ENCODE measurements around the gene SRGAP2B. TPM values are rescaled to one million over a fixed set of nuclear protein-coding genes. Genes with fewer than 3 reads are reported as not detected.
"Not testable (repeated sequence)": the region's sequence is repeated elsewhere in the genome, so short reads cannot be mapped to it uniquely, and the experiment has no call there.

SRGAP2B gene
- total RNA-seq, 1 experiment from 2014 or later = 37.8 TPM

DNA sequence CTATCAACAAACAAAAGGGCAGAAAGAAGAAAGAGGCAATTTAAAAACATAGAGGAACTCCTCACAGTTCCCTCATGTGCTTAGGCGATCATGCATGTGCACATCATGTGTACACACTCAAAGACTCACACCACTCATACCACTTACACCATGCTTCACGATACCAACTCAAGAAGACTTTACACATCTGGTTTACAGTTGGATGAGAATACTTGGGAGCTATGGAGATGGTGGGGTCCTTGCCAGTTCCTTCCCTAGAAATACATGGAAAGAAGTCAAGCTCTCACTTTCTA lies 96.2 kb downstream of the SRGAP2B start:
- DNase-seq (ENCODE audit: low read depth) = not testable (repeated sequence)

DNA sequence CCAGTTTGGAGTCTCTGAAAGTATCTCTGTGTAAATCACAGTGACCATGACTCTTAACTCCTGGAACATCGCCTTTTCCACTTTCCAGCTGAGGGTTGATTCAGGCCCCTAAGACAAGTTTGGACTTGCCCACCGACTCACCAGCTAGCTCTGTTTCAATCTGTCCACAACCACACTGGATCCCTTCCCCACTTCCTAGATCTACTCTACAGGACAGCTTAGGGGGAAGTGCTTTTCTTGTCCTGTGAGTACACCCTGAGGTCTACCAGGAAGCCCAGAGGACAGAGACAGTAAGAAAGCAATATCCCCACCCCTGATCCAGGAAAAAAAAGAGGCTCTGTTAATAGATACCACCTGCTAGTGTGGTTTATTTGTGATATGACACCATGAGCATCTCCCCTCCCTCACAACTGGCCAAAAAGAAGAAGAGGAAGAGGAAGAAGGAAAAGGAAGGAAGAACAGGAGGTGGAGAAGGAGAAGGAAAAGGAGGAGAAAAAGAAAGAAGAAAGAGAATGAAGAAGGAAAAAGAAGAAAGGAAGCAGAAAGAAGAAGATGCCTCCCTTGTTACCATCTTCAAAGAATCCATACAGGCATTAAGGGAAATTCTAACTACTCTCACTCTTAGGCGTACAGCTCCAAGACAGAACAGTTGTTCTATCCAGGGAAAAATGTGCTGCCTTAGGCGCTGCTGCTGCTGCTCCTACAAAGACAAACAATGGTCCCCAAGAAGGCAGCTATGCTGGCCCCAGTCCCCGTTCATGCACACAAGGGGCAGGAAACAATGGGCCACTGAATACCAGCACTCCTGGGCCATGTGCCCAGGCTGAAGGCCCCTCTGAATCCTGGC lies 96.8 kb downstream of the SRGAP2B start:
- DNase-seq (ENCODE audit: low read depth) = not testable (repeated sequence)

DNA sequence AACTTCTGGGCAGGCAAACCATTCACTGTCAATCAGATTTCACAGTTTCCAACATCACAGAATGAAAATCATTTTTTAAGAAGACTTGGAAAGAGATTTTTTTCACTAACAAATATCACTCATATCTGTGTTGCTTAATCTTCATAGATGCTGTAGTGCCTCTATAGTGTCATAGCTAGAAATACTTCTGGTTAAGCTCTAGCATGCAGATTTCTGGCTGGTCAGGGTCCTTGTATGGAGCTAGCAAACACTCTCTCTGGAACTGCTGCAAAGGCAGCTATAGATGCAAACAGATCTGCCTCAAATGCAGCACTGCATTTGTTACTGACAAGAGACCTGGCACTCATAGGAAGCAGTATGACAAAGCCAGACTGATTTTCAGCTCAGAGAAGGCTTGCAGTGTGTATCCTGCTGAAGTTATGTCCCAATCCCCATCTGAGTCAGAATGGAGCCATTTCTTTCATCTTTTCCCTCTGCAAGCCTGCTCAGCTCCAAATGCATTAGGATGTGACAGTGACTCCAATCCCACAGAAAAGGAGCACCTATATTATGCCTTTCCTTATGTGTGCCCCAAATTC lies 99.2 kb downstream of the SRGAP2B start:
- peak; percentile 69 for DNase-seq (ENCODE audit: low read depth)

DNA sequence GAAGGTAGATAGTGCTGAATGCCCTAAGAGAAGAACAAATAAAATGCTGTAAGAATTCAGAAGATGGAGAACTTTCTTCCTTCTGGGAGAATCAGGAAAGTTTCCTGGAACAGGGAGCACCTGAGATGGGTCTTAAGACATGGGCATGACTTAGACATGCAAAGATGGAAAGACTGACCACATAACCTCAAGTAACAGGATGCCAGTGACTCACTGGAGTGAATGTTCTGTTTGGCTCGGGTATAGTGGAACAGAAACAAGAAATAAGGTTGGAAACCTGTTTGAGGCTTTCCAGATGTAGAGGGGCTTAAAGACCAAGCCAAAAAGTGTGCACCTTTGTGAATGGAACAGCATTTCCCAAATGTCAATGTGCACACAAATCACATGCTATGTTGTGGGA lies 102.2 kb downstream of the SRGAP2B start:
- peak; percentile 85 for DNase-seq (ENCODE audit: low read depth)

DNA sequence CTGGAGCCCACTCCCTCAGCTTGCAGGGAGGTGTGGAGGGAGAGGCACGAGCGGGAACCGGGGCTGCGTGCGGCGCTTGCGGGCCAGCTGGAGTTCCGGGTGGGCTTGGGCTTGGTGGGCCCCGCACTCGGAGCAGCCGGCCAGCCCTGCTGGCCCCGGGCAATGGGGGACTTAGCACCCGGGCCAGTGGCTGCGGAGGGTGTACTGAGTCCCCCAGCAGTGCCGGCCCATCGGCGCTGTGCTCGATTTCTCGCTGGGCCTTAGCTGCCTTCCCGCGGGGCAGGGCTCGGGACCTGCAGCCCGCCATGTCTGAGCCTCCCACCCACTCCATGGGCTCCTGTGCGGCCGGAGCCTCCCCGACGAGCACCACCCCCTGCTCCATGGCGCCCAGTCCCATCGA lies 104.5 kb downstream of the SRGAP2B start:
- DNase-seq (ENCODE audit: low read depth) = not testable (repeated sequence)

DNA sequence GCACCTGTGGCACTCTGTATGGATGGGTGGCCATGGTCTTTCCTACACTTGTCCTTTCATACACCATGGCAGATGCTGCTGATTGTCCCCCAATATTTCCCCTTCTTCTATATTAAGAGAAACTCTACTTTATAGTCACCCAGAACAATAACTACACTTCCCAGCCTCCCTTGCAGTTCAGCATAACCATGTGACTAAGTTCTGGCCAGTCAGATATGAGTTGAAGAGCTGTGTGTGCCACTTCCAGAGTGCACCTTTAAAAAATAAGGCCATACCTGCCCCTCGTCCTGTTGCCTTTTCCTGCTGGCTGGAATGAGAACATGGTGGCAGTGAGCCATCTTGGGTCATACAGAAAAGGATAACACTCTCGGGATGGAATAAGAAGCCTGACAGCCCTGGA lies 108.0 kb downstream of the SRGAP2B start:
- not testable (repeated sequence) for DNase-seq (ENCODE audit: low read depth)

DNA sequence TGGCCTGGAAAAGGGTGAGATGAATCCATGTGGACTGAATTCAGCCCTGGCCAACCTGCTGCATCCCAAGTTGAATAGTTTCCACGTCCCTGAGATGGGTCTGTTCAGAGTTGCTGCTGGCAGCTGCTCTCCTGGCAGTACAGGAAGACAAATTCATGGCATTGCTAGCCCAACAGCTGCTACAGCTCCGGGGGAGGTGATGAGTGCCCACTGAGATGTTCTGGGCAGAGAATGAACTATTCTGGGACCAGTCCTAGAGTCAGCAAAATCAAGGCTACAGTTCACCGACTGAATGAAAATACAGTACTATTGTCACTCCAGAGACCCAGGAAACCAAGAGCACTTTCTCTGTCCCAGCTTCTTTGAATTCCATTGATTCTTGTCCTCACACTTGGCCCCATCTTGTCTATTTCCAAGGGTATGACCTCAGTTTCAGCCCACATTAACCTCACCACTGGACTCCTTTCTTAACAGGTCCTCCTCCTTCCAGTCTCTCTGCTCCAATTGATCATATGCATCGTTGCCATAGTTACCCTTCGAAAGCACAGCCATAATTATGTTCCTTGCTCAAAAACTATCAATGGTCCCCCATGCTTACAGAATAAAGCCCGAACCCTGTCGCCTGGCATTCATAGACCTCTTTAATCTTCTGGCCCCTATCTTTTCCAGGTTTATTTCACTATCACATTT lies 108.8 kb downstream of the SRGAP2B start:
- DNase-seq (ENCODE audit: low read depth) = not testable (repeated sequence)

DNA sequence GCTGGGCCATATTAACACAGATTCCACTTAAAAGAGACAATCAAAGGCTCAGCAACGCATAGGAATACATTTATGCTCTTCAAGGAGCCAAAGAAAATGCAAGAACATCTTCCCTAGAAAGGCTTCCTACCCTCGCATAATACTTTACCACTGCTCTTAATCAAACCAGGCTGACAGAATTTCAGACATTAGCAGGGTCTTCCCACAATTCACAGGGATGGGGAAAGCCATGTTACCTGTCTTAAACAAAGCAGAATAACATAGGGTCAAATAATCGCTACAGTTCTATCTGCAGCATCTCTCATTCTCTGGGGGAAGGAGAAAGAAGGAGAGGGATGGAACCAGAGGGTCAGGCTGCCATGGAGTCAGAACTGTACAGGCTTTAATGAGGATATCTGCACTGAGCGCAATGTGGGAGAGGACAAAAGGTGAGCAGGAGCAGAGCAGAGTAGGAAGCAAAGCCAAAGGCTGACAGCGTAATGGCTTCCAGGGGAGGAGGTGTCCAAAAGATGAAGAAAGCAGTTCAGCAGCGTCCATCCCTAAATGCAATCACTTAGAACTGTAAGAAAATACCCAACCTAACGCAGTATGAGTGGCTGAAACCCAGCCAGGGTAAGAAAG lies 109.5 kb downstream of the SRGAP2B start:
- DNase-seq (ENCODE audit: low read depth) = not testable (repeated sequence)

DNA sequence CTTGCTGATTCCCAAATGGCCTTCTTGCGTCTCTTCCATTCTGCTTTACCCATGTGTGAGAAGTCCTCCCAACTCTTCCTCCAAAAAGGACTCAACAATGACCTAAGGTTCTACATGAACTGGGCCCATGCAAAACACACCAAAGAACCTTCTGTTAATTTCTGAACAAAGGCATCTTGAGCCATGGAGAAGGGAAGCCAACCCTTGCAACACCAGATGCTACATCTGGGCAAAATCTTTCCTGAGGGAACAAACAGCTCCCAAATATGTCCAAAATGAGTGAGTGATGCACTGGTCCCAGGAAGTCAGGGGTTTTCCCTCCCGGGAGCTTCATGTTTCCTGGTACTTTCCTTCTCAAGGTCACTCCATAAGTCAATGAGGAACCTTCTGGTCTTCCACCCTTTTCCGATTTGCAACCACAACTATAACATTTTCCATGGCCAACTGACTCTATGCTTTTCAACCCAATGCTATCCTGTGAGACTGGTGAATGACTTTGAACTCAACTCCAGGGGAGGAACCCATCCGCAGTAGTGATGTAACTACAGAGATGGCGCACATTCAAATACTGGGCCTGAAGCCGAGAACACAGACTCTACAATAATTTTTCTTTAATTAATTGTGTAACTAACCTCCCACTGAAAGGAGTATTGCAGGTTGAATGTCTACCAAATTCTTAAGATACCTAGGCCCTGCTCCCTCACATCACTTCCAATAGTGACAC lies 112.2 kb downstream of the SRGAP2B start:
- DNase-seq (ENCODE audit: low read depth) = not testable (repeated sequence)

DNA sequence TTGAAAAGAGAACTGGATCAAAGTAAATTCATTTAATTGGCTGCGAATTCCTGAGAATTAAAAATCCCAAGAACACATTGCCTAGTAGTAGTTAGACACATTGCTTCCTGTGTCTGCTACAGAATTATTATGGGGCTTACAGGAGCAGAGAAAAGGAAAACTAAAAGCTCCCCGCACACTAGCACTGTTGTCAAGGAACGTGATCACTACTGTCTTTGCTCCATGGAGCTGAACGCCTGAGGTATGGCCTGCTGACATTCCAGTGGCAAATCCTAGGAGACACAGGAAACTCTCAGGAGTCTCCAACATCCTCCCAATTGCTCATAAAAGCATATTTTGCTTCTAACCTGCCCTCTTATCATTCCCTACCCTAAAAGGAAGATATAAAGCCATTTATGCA lies 114.0 kb downstream of the SRGAP2B start:
- DNase-seq (ENCODE audit: low read depth) = not testable (repeated sequence)

DNA sequence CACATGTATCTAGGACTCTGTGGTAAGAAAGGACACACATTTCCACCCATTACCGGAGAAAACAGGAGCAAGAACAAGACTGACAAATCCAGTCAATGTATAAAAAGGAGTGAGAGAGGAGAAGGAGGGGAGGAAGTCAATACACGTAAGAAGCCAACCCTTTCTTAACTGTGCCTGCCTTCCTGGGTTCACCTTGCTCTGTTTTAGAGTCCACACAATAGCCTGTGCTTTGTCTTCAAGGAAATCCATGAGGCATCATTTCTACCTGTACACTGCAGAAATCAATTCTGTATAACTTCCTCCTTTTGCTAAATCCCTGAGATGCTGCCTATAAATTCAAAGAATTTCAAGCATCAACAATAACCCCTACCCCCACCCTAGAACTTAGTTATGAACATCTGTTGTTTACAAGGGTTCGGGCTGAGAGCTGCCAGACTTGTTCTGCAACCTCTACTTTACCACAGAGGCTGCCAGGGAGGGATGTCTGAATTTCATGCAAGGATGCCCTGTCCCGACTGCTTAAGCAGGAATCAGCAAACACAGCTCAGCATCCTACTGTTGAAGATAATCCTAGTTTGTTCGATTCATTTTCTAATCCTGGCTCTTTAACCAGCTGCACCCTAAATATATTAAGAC lies 115.0 kb downstream of the SRGAP2B start:
- not testable (repeated sequence) for DNase-seq (ENCODE audit: low read depth)

DNA sequence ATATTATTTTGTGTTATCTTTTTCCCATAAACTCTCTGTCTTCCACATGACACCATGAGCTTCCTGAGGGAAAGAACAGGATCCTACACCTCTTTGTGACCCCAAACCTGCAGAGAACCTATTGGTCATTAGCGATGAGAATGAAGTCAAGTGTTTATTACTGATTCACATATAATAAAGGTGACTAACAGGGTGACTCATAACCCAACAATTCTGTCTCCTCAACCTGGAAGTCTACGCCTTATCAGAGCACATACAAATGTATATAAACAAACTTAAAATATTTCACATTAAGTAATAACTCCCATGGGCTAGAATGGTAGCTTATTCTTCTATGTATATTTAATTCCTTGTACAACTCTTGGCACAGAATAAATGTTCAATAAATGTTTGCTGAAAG lies 117.3 kb downstream of the SRGAP2B start:
- not testable (repeated sequence) for DNase-seq (ENCODE audit: low read depth)

DNA sequence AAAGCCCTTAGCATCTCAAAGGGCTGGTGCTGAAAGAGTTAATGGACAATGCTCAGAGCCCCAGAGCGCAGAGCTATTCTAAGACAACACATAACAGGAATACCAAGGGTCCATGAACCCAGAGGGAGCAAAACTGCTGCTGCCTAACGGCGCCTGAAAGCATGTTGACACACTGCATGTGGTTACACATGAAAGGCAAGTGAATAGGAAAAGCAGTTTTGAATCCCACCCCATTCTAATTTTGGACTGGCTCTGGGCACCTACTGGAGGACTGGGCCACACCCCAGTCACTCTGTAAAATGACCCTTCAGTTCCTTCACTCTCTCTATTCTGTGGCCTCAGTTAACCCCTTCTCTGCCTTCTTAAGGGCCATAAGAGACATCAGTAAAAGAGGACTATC lies 123.2 kb downstream of the SRGAP2B start:
- not testable (repeated sequence) for DNase-seq (ENCODE audit: low read depth)

DNA sequence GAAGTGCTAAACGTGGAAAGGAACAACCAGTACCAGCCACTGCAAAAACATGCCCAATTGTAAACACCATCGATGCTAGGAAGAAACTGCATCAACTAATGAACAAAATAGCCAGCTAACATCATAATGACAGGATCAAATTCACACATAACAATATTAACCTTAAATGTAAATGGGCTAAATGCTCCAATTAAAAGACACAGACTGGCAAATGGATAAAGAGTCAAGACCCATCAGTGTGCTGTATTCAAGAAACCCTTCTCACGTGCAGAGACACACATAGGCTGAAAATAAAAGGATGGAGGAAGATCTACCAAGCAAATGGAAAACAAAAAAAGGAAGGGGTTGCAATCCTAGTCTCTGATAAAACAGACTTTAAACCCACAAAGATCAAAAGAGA lies 128.6 kb downstream of the SRGAP2B start:
- DNase-seq (ENCODE audit: low read depth) = not testable (repeated sequence)

DNA sequence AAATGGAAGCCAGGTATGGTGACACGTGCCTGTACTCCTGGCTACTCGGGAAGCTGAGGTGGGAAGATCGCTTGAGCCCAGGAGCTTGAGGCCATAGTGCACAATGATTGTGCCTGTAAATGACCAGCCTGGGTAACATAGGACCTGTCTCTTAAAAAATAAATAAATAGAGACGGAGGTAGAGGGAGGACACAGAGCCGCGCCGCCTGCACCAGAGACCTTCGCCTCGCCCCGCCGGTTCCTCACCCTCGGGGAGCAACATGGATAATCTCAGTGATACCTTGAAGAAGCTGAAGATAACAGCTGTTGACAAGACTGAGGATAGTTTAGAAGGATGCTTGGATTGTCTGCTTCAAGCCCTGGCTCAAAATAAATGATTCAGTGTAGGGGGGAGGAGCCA lies 130.4 kb downstream of the SRGAP2B start:
- not testable (repeated sequence) for DNase-seq (ENCODE audit: low read depth)

DNA sequence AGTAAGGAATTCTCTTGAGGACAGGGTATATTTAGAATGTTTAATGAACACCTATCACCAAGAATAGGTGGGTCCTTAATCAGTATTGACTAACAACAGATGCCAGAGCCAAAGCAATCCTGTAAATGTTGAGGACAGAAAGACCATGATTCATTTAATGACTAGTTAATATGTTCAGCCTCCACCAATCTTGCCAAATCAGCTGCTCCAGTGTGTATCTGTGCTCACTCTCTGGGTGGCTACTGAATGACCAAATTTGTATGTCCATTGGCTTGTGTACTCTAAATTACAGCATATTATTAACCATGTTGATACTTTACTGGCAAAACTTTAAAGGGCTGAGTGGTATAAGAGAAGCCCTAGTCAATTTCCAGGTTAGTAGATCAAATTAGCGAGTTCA lies 130.9 kb downstream of the SRGAP2B start:
- DNase-seq (ENCODE audit: low read depth) = not testable (repeated sequence)

DNA sequence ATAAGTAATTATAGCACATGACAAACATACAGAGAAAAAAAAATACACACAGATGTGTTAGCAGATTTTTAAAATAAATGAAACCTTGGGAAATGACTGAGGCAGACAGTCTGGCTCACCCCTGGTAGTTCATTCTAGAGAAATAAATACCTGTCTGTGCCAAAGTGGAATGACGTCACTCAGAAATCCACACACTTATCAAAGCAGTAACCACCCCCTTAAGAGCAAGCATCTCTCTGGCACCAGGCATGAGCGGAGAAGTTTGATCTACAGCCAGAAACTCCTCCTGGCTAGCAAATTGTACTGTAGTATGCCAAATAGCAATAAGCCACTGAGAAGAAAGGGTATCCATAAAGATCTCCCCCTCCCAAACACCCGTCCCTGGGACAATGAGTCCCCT lies 131.6 kb downstream of the SRGAP2B start:
- not testable (repeated sequence) for DNase-seq (ENCODE audit: low read depth)

DNA sequence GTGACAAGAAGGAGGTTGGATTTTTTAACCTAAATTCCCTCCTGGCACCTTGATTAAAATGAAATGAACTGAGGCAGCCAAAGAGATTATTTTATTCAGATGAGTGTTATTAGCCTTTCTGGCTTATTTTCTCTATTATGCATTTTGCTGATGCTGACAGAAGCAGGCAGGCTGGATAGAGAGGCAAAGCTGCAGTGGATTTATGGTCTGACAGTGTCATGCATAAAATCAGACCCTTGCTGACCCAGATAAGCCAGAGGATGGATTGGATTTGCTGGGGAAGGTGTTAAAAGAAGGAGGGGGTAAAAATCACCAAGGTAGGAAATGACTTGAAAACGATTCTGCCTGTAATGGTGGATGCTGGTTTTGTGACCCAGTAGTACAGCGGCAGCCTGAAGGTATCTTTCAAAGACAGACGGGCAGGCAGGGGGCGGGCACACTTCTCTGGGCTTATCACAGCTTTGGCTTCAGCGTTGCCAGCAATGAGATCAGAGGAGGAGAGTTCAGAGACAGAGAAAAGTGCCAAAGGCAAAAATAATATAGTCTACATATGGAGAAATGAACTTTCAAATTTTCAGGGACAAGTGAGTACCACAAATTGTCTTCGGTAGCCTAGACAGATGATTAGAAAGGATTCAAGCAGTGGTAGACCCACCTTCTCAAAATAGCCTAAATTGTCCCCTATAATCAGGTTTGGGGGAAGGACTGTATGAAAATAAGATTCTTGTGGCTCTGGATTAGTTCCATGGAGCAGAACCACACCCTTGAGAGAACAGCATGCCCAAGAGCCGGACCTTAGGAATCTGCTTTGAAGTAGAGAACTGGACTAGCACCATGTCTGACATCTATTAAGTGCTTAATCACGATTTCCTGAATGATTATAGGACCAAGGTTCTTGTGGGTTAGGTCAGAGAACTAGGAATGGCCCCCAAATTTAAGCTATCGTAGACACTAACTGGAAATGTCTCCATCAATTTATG lies 133.2 kb downstream of the SRGAP2B start:
- not testable (repeated sequence) for DNase-seq (ENCODE audit: low read depth)

DNA sequence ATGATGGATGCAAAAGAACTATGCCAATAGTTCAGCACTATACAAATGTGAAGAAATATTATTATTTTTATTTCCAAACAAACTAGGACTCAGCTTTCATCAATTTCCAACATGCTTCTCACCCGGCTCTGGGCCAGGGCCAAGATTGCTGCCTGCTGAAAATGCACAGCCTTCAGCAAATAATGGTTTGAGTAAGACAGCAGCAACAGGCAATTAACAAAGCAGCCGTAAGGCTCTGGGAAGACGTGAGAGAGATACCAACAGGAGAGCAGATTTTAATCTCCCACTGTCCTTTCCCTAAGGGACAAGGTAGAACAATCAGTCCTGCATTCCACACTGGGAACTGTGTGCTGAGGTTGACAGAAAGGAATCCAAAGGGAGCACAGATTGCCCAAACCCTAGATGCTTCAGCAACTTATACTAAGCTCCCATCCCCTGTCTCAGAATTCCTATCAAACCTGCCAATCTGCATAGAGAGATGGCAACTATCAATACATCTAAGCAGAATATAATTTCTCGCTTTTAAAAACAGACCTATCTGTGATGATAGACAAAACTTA lies 134.1 kb downstream of the SRGAP2B start:
- not testable (repeated sequence) for DNase-seq (ENCODE audit: low read depth)
